Caco-2 (cell line): ENCODE measurements around the gene ERBB4. TPM values are rescaled to one million over a fixed set of nuclear protein-coding genes. Genes with fewer than 3 reads are reported as not detected.

Experiments used
- BruUV-seq: library from RNA; stranded (reverse); fragments of 400-500 nt; replicated peaks from 2 replicates; lab custom pipeline; 2021; lab: Mats Ljungman, UMichigan
- CTCF ChIA-PET: fragments of 300-600 bp; sonication (Branson Sonifier 250); formaldehyde crosslinking; loops from one replicate; lab custom pipeline; 2022; ENCODE audit warnings: antibody characterized with exemption; lab: Charles Lee
- POLR2A ChIA-PET: fragments of 300-600 bp; sonication (Branson Sonifier 250); formaldehyde crosslinking; loops from one replicate; lab custom pipeline; 2022; ENCODE audit warnings: antibody characterized with exemption; lab: Charles Lee
- DNase-seq, 2 experiments: peaks; one replicate each; pipeline versions ENCODE4 v3.0.0 to v3.0.0-alpha.2; 2020 to 2022
- H3K27me3 ChIP-seq: replicated peaks from 2 replicates; pipeline ENCODE4 v1.6.0; 2011; ENCODE audit warnings: low read length; ENCODE audit not compliant: control insufficient read depth, insufficient read depth
- H3K36me3 ChIP-seq: 2 replicates; pipeline ENCODE4 v1.5.1; 2011; ENCODE audit warnings: low read length; ENCODE audit not compliant: control insufficient read depth, insufficient read depth
- H3K4me1 ChIP-seq: fragments of 250-450 bp; sonication (Bioruptor Pico); 2 replicates; pipeline ENCODE4 v1.5.1; 2020; ENCODE audit warnings: mild to moderate bottlenecking
- H3K4me3 ChIP-seq: 2 replicates; pipeline ENCODE4 v1.5.1; 2011; ENCODE audit warnings: low read depth, mild to moderate bottlenecking, control low read depth, low read length
- H3K9me3 ChIP-seq: fragments of 250-450 bp; sonication (Bioruptor Pico); 2 replicates; pipeline ENCODE4 v1.5.1; 2020; ENCODE audit warnings: mild to moderate bottlenecking, moderate library complexity
- H3K27ac Mint-ChIP-seq: one replicate; pipeline ENCODE4 v1.8.0; 2022; ENCODE audit warnings: mixed read lengths; ENCODE audit not compliant: unreplicated experiment
- H3K27me3 Mint-ChIP-seq: one replicate; pipeline ENCODE4 v1.8.0; 2022; ENCODE audit warnings: mixed read lengths; ENCODE audit not compliant: insufficient read depth, unreplicated experiment
- H3K36me3 Mint-ChIP-seq: one replicate; pipeline ENCODE4 v1.8.0; 2022; ENCODE audit warnings: mild to moderate bottlenecking, mixed read lengths; ENCODE audit not compliant: insufficient read depth, unreplicated experiment
- H3K4me1 Mint-ChIP-seq: one replicate; pipeline ENCODE4 v1.8.0; 2022; ENCODE audit warnings: low read depth, mixed read lengths; ENCODE audit not compliant: unreplicated experiment
- H3K4me3 Mint-ChIP-seq: one replicate; pipeline ENCODE4 v1.8.0; 2022; ENCODE audit warnings: mild to moderate bottlenecking, moderate library complexity, mixed read lengths; ENCODE audit not compliant: unreplicated experiment
- H3K9me3 Mint-ChIP-seq: one replicate; pipeline ENCODE4 v1.8.0; 2022; ENCODE audit warnings: mixed read lengths; ENCODE audit not compliant: unreplicated experiment
- intact Hi-C: fragments of 100-400 bp; cut with micrococcal nuclease; formaldehyde crosslinking; loops from one replicate; pipeline ENCODE4 v1.10.0; 2022; ENCODE audit not compliant: unreplicated experiment
- total RNA-seq: library from RNA; stranded (reverse); gene quantifications from 2 replicates; pipeline ENCODE4 v1.2.3, GENCODE V29; 2022
- TF ChIP-seq, protein P1 (sequence below), 2 experiments: fragments of 200-600 bp in 1 of 2; IDR thresholded peaks; 1 replicate in 1 of 2; 2 replicates in 1 of 2; pipeline versions ENCODE4 v1.5.1 to v1.8.0; 2011 to 2022; ENCODE audit warnings: antibody characterized with exemption in 1 of 2, control low read depth in 1 of 2, inconsistent platforms in 1 of 2, low read depth in 1 of 2, low read length in 1 of 2, mild to moderate bottlenecking in 1 of 2, moderate library complexity in 1 of 2; ENCODE audit not compliant: insufficient read depth in 1 of 2, severe bottlenecking in 1 of 2, unreplicated experiment in 1 of 2

Gene ERBB4
- total RNA-seq, 1 experiment from 2014 or later = not detected

DNA sequence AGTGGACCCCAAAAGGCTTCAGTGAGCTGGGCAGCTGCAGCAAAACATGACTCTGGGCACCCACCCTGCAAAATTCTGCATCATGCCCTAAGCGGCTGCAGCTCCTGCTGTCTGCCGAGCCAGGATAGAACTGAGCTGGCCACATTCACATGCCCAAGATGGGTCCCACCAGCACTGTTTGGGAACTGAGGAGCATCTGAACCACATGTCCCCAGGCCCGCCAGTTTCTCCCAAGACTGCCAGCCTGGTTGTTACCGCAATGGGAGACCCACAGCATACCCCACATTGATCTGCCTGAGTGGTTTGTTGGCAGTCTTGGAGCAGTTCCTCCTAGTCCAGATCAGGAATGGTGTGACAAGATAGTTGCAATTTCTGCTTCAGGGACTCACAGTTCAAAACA, 1035.4 kb downstream of the ERBB4 start:
- Mint-ChIP-seq H3K36me3 (no peaks in the 10 kb centered on the region), H3K27me3 (no peaks in the 10 kb centered on the region), H3K27ac (no peak overlapping the region), H3K4me3 (no peak overlapping the region), H3K4me1 (no peaks in the 10 kb centered on the region), H3K9me3 (peaks cover 14% of the 10 kb centered on the region)
- BruUV-seq = no TSS peak
- Histone ChIP-seq H3K36me3 (no peaks in the 10 kb centered on the region), H3K4me3 (no peak overlapping the region), H3K9me3 (peaks cover 7% of the 10 kb centered on the region; the same call in 1 of the 2 replicates), H3K4me1 (no peaks in the 10 kb centered on the region), H3K27me3 (no peaks in the 10 kb centered on the region)
- ChIA-PET CTCF (no interaction called here), POLR2A (no interaction called here)
- intact Hi-C loops = no loop called here
- DNase-seq = no peak
- TF ChIP-seq, protein P1, sequence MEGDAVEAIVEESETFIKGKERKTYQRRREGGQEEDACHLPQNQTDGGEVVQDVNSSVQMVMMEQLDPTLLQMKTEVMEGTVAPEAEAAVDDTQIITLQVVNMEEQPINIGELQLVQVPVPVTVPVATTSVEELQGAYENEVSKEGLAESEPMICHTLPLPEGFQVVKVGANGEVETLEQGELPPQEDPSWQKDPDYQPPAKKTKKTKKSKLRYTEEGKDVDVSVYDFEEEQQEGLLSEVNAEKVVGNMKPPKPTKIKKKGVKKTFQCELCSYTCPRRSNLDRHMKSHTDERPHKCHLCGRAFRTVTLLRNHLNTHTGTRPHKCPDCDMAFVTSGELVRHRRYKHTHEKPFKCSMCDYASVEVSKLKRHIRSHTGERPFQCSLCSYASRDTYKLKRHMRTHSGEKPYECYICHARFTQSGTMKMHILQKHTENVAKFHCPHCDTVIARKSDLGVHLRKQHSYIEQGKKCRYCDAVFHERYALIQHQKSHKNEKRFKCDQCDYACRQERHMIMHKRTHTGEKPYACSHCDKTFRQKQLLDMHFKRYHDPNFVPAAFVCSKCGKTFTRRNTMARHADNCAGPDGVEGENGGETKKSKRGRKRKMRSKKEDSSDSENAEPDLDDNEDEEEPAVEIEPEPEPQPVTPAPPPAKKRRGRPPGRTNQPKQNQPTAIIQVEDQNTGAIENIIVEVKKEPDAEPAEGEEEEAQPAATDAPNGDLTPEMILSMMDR (IDR thresholded peaks at IDR 0.05; ENCODE audit: insufficient read depth in 1 of 2, low read depth in 1 of 2, low read length in 1 of 2, severe bottlenecking in 1 of 2, unreplicated experiment in 1 of 2) = no peak

- BruUV-seq = no TSS peak
- ChIA-PET POLR2A (no interaction called here), CTCF (no interaction called here)
- Histone ChIP-seq H3K4me3 (no peak overlapping the region), H3K4me1 (no peaks in the 10 kb centered on the region), H3K9me3 (peaks cover 3% of the 10 kb centered on the region; the same call in 1 of the 2 replicates), H3K36me3 (no peaks in the 10 kb centered on the region), H3K27me3 (no peaks in the 10 kb centered on the region)
- no peaks in the 10 kb centered on the region for H3K4me1 Mint-ChIP-seq
- peaks cover 2% of the 10 kb centered on the region for H3K9me3 Mint-ChIP-seq
- H3K27ac Mint-ChIP-seq = no peak overlapping the region
- intact Hi-C loops = no loop called here
- no peaks in the 10 kb centered on the region for H3K36me3 Mint-ChIP-seq
- DNase-seq = no peak
- TF ChIP-seq, protein P1 (IDR thresholded peaks at IDR 0.05; ENCODE audit: insufficient read depth in 1 of 2, low read depth in 1 of 2, low read length in 1 of 2, severe bottlenecking in 1 of 2, unreplicated experiment in 1 of 2) = no peak
- H3K27me3 Mint-ChIP-seq = peaks cover 3% of the 10 kb centered on the region
- no peak overlapping the region for H3K4me3 Mint-ChIP-seq
Observed at GRCh38 chr2:211498551-211499205, 1039.9 kb downstream of the ERBB4 start.

DNA sequence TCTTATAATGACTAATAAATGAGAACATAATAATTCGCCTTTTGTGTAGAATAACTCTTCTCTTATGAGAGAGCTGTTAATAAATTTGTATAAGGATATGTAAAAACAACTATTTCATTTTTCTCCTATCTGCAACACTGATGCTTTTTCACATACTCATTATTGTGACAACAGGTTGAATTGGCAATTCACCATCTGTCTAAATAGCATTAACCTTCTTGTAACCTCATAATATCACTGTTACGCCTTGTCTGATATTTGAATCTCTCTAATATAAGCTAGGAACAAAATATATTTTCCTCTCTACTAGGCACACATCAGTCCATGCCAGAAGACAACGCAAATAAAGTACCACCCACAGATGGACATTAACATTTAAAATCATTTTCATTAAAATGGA, 1043.3 kb downstream of the ERBB4 start:
- Mint-ChIP-seq H3K4me3 (no peak overlapping the region), H3K9me3 (no peaks in the 10 kb centered on the region), H3K4me1 (no peaks in the 10 kb centered on the region), H3K27ac (no peak overlapping the region), H3K36me3 (no peaks in the 10 kb centered on the region), H3K27me3 (peaks cover 3% of the 10 kb centered on the region)
- DNase-seq = no peak
- ChIA-PET POLR2A (no interaction called here), CTCF (no interaction called here)
- H3K4me3 ChIP-seq = no peak overlapping the region
- intact Hi-C loops = no loop called here
- H3K9me3 ChIP-seq = no peaks in the 10 kb centered on the region
- BruUV-seq = no TSS peak
- no peaks in the 10 kb centered on the region for H3K27me3 ChIP-seq
- TF ChIP-seq, protein P1 (IDR thresholded peaks at IDR 0.05; ENCODE audit: insufficient read depth in 1 of 2, low read depth in 1 of 2, low read length in 1 of 2, severe bottlenecking in 1 of 2, unreplicated experiment in 1 of 2) = no peak
- H3K36me3 ChIP-seq = no peaks in the 10 kb centered on the region
- H3K4me1 ChIP-seq = no peaks in the 10 kb centered on the region
